ENCODE measurements around the gene KLK4. TPM values are rescaled to one million over a fixed set of nuclear protein-coding genes. Genes with fewer than 3 reads are reported as not detected.

Gene KLK4
- polyA plus RNA-seq, 1 of the 3 experiments (the other 2 are of a cell fraction) = not detected

DNA sequence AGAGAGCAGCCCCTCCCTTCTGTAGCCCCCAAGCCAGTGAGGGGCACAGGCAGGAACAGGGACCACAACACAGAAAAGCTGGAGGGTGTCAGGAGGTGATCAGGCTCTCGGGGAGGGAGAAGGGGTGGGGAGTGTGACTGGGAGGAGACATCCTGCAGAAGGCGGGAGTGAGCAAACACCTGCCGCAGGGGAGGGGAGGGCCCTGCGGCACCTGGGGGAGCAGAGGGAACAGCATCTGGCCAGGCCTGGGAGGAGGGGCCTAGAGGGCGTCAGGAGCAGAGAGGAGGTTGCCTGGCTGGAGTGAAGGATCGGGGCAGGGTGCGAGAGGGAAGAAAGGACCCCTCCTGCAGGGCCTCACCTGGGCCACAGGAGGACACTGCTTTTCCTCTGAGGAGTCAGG is 52.3 kb downstream of the KLK4 start:
- no peaks in the 10 kb centered on the region for H3K36me3 ChIP-seq (replicated peaks in 1 of 2; ENCODE audit: control insufficient read depth in 1 of 2, insufficient read depth in 2 of 2, low read length in 1 of 2)
- H3K79me2 ChIP-seq (ENCODE audit: insufficient read depth) = no peaks in the 10 kb centered on the region
- CTCF ChIA-PET = no interaction called here
- no peaks in the 10 kb centered on the region for H3K4me1 ChIP-seq (ENCODE audit: control insufficient read depth in 1 of 2, insufficient read depth in 2 of 2, low read depth in 1 of 2, low read length in 1 of 2)
- H3K27ac ChIP-seq (ENCODE audit: low read depth in 2 of 2, low read length in 1 of 2) = no peak overlapping the region
- H3K9me3 ChIP-seq = no peaks in the 10 kb centered on the region
- no peak overlapping the region for H3K4me3 ChIP-seq (ENCODE audit: low read depth in 2 of 2, low read length in 1 of 2)
- H4K20me1 ChIP-seq (ENCODE audit: insufficient read depth) = no peaks in the 10 kb centered on the region
- H3K9me2 ChIP-seq = no peaks in the 10 kb centered on the region
- H3F3A ChIP-seq (replicated peaks; ENCODE audit: insufficient read depth) = no peaks in the 10 kb centered on the region
- TF ChIP-seq, protein P1, sequence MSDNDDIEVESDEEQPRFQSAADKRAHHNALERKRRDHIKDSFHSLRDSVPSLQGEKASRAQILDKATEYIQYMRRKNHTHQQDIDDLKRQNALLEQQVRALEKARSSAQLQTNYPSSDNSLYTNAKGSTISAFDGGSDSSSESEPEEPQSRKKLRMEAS (IDR thresholded peaks at IDR 0.05; ENCODE audit: low read depth) = no peak
- TF ChIP-seq, protein P2, sequence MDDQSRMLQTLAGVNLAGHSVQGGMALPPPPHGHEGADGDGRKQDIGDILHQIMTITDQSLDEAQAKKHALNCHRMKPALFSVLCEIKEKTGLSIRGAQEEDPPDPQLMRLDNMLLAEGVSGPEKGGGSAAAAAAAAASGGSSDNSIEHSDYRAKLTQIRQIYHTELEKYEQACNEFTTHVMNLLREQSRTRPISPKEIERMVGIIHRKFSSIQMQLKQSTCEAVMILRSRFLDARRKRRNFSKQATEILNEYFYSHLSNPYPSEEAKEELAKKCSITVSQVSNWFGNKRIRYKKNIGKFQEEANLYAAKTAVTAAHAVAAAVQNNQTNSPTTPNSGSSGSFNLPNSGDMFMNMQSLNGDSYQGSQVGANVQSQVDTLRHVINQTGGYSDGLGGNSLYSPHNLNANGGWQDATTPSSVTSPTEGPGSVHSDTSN (IDR thresholded peaks at IDR 0.05) = no peak
- TF ChIP-seq RCOR1 (IDR thresholded peaks at IDR 0.05; ENCODE audit: low read length) = no peak
- no peak for TF ChIP-seq TCF12 (IDR thresholded peaks at IDR 0.05)
- TF ChIP-seq NFIC (IDR thresholded peaks at IDR 0.05; ENCODE audit: borderline replicate concordance) = no peak
- no peak for TF ChIP-seq POLR2AphosphoS5 (IDR thresholded peaks at IDR 0.05; ENCODE audit: low read depth, low read length)
- TF ChIP-seq CHD2 (IDR thresholded peaks at IDR 0.05; ENCODE audit: low read length, partially characterized antibody) = no peak
- TF ChIP-seq, protein P3, sequence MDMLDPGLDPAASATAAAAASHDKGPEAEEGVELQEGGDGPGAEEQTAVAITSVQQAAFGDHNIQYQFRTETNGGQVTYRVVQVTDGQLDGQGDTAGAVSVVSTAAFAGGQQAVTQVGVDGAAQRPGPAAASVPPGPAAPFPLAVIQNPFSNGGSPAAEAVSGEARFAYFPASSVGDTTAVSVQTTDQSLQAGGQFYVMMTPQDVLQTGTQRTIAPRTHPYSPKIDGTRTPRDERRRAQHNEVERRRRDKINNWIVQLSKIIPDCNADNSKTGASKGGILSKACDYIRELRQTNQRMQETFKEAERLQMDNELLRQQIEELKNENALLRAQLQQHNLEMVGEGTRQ (IDR thresholded peaks at IDR 0.05; ENCODE audit: borderline replicate concordance, low read depth, low read length) = no peak
- no peak for TF ChIP-seq GATA2 (CRISPR knock-in tag; IDR thresholded peaks at IDR 0.05)
- no peak for TF ChIP-seq SIN3A (IDR thresholded peaks at IDR 0.05; ENCODE audit: borderline replicate concordance, low read depth, low read length)
- TF ChIP-seq ELF1 (IDR thresholded peaks at IDR 0.05) = no peak
- peaks cover 36% of the 10 kb centered on the region for H3K27me3 ChIP-seq (ENCODE audit: insufficient read depth)
- H3K4me2 ChIP-seq = no peak overlapping the region
- no peak overlapping the region for H3K9ac ChIP-seq
- POLR2A ChIA-PET = no interaction called here
- DNase-seq = no peak
- H2AFZ ChIP-seq (ENCODE audit: low read depth) = no peak overlapping the region
- 7% methylated on average over 6 of the region's 7 CpGs for WGBS (ENCODE audit: low lambda C conversion rate)

DNA sequence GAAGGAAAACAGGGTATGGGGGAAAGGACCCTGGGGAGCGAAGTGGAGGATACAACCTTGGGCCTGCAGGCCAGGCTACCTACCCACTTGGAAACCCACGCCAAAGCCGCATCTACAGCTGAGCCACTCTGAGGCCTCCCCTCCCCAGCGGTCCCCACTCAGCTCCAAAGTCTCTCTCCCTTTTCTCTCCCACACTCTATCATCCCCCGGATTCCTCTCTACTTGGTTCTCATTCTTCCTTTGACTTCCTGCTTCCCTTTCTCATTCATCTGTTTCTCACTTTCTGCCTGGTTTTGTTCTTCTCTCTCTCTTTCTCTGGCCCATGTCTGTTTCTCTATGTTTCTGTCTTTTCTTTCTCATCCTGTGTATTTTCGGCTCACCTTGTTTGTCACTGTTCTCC is 53.8 kb downstream of the KLK4 start:
- Histone ChIP-seq H3K4me1 (ENCODE audit: control insufficient read depth in 1 of 2, insufficient read depth in 2 of 2, low read depth in 1 of 2, low read length in 1 of 2) (no peaks in the 10 kb centered on the region), H3K9ac (no peak overlapping the region), H3K27me3 (ENCODE audit: insufficient read depth) (peaks cover 37% of the 10 kb centered on the region), H3K4me3 (ENCODE audit: low read depth in 2 of 2, low read length in 1 of 2) (no peak overlapping the region), H3F3A (replicated peaks; ENCODE audit: insufficient read depth) (no peaks in the 10 kb centered on the region), H3K4me2 (no peak overlapping the region), H3K9me3 (no peaks in the 10 kb centered on the region), H3K79me2 (ENCODE audit: insufficient read depth) (no peaks in the 10 kb centered on the region), H3K9me2 (no peaks in the 10 kb centered on the region), H2AFZ (ENCODE audit: low read depth) (no peak overlapping the region), H3K27ac (ENCODE audit: low read depth in 2 of 2, low read length in 1 of 2) (no peak overlapping the region), H4K20me1 (ENCODE audit: insufficient read depth) (no peaks in the 10 kb centered on the region), H3K36me3 (replicated peaks in 1 of 2; ENCODE audit: control insufficient read depth in 1 of 2, insufficient read depth in 2 of 2, low read length in 1 of 2) (no peaks in the 10 kb centered on the region)
- CTCF ChIA-PET = no interaction called here
- POLR2A ChIA-PET = no interaction called here
- 32% methylated on average over 6 of the region's 6 CpGs for WGBS (ENCODE audit: low lambda C conversion rate)
- DNase-seq = no peak
- TF ChIP-seq SIN3A (IDR thresholded peaks at IDR 0.05; ENCODE audit: borderline replicate concordance, low read depth, low read length) (no peak), CHD2 (IDR thresholded peaks at IDR 0.05; ENCODE audit: low read length, partially characterized antibody) (no peak), POLR2AphosphoS5 (IDR thresholded peaks at IDR 0.05; ENCODE audit: low read depth, low read length) (no peak), YY1 (IDR thresholded peaks at IDR 0.05; ENCODE audit: low read depth) (no peak), NFIC (IDR thresholded peaks at IDR 0.05; ENCODE audit: borderline replicate concordance) (no peak), FOXM1 (IDR thresholded peaks at IDR 0.05; ENCODE audit: low read depth) (no peak), MEF2A (IDR thresholded peaks at IDR 0.05; ENCODE audit: borderline replicate concordance, low read depth) (no peak), FOXJ3 (CRISPR knock-in tag; IDR thresholded peaks at IDR 0.05) (no peak), RCOR1 (IDR thresholded peaks at IDR 0.05; ENCODE audit: low read length) (no peak), TCF12 (IDR thresholded peaks at IDR 0.05) (no peak), GABPA (IDR thresholded peaks at IDR 0.05; ENCODE audit: low read depth) (no peak)
- TF ChIP-seq, protein P2 (IDR thresholded peaks at IDR 0.05) = no peak
- TF ChIP-seq, protein P4, sequence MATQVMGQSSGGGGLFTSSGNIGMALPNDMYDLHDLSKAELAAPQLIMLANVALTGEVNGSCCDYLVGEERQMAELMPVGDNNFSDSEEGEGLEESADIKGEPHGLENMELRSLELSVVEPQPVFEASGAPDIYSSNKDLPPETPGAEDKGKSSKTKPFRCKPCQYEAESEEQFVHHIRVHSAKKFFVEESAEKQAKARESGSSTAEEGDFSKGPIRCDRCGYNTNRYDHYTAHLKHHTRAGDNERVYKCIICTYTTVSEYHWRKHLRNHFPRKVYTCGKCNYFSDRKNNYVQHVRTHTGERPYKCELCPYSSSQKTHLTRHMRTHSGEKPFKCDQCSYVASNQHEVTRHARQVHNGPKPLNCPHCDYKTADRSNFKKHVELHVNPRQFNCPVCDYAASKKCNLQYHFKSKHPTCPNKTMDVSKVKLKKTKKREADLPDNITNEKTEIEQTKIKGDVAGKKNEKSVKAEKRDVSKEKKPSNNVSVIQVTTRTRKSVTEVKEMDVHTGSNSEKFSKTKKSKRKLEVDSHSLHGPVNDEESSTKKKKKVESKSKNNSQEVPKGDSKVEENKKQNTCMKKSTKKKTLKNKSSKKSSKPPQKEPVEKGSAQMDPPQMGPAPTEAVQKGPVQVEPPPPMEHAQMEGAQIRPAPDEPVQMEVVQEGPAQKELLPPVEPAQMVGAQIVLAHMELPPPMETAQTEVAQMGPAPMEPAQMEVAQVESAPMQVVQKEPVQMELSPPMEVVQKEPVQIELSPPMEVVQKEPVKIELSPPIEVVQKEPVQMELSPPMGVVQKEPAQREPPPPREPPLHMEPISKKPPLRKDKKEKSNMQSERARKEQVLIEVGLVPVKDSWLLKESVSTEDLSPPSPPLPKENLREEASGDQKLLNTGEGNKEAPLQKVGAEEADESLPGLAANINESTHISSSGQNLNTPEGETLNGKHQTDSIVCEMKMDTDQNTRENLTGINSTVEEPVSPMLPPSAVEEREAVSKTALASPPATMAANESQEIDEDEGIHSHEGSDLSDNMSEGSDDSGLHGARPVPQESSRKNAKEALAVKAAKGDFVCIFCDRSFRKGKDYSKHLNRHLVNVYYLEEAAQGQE (IDR thresholded peaks at IDR 0.05; ENCODE audit: low read depth, low read length) = no peak
- TF ChIP-seq, protein P5, sequence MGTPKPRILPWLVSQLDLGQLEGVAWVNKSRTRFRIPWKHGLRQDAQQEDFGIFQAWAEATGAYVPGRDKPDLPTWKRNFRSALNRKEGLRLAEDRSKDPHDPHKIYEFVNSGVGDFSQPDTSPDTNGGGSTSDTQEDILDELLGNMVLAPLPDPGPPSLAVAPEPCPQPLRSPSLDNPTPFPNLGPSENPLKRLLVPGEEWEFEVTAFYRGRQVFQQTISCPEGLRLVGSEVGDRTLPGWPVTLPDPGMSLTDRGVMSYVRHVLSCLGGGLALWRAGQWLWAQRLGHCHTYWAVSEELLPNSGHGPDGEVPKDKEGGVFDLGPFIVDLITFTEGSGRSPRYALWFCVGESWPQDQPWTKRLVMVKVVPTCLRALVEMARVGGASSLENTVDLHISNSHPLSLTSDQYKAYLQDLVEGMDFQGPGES (IDR thresholded peaks at IDR 0.05; ENCODE audit: low read depth, low read length) = no peak
- TF ChIP-seq, protein P6, sequence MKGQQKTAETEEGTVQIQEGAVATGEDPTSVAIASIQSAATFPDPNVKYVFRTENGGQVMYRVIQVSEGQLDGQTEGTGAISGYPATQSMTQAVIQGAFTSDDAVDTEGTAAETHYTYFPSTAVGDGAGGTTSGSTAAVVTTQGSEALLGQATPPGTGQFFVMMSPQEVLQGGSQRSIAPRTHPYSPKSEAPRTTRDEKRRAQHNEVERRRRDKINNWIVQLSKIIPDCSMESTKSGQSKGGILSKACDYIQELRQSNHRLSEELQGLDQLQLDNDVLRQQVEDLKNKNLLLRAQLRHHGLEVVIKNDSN (IDR thresholded peaks at IDR 0.05; ENCODE audit: borderline replicate concordance, low read depth) = no peak

Data from SK-N-SH (cell line).